GM12873 (cell line): ENCODE data around the gene SARS1.

Source experiments
- TF ChIP-seq, protein P1 (sequence below): IDR thresholded peaks from 2 replicates; pipeline ENCODE4 v1.5.1; 2012; ENCODE audit warnings: low read depth, mild to moderate bottlenecking, moderate library complexity, low read length, control low read depth; ENCODE audit not compliant: insufficient read depth; ENCODE audit errors: missing control alignments

Gene SARS1, protein sequence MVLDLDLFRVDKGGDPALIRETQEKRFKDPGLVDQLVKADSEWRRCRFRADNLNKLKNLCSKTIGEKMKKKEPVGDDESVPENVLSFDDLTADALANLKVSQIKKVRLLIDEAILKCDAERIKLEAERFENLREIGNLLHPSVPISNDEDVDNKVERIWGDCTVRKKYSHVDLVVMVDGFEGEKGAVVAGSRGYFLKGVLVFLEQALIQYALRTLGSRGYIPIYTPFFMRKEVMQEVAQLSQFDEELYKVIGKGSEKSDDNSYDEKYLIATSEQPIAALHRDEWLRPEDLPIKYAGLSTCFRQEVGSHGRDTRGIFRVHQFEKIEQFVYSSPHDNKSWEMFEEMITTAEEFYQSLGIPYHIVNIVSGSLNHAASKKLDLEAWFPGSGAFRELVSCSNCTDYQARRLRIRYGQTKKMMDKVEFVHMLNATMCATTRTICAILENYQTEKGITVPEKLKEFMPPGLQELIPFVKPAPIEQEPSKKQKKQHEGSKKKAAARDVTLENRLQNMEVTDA

GRCh38 chr1:109213824-109214693 lies at the start of gene SARS1:
Gene SARS1, plus strand, starts transcription at chr1:109213918. Its CDS starts 75 bp downstream, at chr1:109213993.
- TF ChIP-seq, protein P1, sequence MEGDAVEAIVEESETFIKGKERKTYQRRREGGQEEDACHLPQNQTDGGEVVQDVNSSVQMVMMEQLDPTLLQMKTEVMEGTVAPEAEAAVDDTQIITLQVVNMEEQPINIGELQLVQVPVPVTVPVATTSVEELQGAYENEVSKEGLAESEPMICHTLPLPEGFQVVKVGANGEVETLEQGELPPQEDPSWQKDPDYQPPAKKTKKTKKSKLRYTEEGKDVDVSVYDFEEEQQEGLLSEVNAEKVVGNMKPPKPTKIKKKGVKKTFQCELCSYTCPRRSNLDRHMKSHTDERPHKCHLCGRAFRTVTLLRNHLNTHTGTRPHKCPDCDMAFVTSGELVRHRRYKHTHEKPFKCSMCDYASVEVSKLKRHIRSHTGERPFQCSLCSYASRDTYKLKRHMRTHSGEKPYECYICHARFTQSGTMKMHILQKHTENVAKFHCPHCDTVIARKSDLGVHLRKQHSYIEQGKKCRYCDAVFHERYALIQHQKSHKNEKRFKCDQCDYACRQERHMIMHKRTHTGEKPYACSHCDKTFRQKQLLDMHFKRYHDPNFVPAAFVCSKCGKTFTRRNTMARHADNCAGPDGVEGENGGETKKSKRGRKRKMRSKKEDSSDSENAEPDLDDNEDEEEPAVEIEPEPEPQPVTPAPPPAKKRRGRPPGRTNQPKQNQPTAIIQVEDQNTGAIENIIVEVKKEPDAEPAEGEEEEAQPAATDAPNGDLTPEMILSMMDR, result no peak

GRCh38 chr1:109164538-109164937 lies 49.2 kb upstream of the SARS1 start:
- TF ChIP-seq, protein P1, result no peak

DNA sequence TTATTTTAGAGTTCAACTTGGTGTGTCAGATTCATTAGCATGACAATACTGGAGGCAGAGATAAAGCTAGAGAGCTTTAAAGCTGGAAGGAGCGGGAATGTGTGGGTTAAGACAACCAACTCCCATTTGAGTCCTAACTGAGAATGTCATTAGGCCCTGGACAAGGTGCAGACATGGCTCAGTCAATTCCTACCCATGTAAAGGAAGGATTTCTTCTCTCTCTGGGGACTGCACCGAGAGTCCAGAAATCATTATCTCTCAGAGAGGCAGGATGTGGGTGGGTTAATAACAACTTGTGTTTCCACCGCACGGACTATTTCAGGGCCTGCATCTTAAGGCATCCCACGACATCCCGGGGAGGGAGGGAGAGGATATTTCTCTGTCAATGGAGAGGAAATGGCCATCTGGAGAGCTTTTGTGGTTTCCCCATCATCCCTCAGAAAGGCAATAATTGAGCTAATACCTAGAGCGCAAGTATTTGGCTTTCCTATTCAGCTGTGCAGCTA lies 46.7 kb upstream of the SARS1 start:
- TF ChIP-seq, protein P1, result no peak

- TF ChIP-seq, protein P1, result no peak
Measured at GRCh38 chr1:109170035-109170764, 43.5 kb upstream of the SARS1 start.

- TF ChIP-seq, protein P1, result no peak
Measured at GRCh38 chr1:109171646-109172045, 42.1 kb upstream of the SARS1 start.

GRCh38 chr1:109181085-109181806 lies 32.5 kb upstream of the SARS1 start:
- TF ChIP-seq, protein P1, result no peak
